HG02885 (cell line): ENCODE measurements around the gene GRAP2.

Source experiments
- ATAC-seq: cut with Tn5 transposase; IDR thresholded peaks from one replicate; pipeline ENCODE4 v1.9.1; 2021; ENCODE audit warnings: mild to moderate bottlenecking; ENCODE audit not compliant: unreplicated experiment, poor library complexity

The GRAP2 gene

DNA sequence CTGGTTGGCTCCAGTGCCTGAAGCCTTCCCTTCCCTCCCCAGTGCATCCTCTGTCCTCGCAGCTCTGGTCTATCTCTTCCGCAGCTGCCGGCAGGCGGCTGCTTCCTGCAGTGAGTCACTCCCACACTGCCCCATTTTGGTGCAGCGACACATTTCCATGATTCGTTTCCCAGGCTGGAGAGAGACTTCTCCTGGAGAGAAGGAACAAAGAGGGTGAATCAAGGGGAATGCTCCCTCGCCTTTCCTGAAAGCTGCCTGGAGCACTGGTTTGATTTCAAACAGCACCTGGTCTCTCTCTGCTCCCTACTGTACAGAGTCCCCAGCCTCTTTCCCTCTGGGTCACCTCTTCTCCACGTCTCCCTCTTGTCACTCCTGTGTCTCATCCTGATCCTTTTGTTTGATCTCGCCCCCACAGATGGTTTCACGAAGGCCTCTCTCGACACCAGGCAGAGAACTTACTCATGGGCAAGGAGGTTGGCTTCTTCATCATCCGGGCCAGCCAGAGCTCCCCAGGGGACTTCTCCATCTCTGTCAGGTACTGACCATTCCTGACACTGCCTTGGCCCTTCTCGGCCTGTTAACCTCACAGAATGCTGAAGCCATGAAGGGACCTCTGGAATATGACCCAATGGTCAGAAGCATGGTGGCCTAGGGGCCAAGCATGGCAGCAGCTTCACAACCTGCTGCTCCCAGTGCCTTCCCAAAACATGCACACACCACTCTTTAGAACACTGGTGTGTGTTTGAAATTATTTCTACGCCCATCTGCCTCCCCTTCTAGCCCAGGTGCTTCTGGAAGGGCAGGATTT lies 59.0 kb downstream of the GRAP2 start, which contains the start of gene TMA7B:
Gene TMA7B (plus strand): TSS at position 758 of the 808 bp plus-strand sequence. CDS start 3,978 bp downstream, outside the sequence.
- ATAC-seq: no peak

DNA sequence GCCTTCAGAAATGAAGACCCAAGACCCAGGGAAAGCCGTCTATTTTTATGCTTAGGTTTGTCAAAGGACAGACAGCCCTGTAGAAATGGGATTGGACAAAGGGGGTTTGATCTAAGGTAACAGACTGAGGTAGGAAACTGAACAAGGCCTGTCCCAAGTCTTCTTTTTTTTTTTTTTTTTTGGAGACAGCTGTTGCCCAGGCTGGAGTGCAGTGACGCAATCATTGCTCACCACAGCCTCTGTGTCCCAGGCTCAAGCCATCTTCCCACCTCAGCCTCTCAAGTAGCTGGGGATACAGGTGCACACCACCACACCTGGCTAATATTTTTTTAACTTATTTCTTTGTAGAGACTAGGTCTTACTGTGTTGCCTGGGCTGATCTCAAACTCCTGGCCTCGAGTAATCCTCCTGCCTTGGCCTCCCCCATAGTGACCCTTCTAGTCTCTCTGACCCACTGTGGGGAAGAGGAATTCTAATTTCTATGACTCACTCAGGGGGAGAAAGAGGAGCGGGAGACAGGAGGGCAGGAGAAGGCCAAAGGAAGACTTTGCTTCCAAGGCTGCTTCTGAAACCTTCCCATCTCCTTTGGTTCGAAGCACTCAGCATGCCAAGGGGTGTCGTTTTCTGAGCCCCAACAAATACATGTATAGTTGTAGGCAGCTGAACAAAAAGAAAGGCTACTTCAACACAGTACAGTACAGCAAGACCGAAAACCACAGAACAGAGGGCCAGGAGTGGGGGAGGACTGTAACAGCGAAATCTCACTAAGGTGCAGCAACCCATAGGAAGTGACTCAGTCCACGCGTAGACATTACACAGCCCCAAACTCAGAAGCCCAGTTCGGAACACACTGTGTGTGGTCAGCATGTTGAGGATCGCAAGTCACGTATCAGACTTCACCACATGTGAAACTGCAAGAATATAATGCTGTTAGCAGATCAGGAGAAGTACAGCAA lies 60.2 kb downstream of the GRAP2 start:
- ATAC-seq: peak; percentile 91

DNA sequence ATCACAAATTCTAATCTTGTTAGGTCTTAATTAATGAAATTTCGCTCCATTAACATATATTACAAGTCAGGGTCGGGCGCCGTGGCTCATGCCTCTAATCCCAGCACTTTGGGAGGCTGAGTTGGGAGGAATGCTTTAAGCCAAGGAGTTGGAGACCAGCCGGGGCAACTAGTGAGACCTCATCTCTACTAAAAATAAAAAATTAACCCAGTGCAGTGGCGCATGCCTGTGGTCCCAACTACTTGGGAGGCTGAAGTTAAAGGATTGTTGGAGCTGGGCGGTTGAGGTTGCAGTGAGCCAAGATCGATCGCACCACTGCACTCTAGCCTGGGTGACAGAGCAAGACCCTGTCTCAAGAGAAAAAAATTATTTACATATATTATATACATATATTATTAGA lies 61.2 kb downstream of the GRAP2 start:
- no peak for ATAC-seq

DNA sequence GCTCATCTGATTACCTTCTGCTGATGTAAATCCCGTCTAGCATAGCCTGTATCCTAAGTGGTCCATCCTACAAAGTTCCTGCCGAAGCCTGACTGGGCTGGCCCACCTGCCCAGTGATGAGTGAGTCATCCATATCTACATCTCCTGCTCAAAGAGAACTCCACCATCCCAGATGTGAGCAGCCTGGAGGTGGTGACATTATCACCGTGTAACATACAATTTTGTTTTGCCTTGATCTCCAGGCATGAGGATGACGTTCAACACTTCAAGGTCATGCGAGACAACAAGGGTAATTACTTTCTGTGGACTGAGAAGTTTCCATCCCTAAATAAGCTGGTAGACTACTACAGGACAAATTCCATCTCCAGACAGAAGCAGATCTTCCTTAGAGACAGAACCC lies 64.9 kb downstream of the GRAP2 start:
- no peak for ATAC-seq

DNA sequence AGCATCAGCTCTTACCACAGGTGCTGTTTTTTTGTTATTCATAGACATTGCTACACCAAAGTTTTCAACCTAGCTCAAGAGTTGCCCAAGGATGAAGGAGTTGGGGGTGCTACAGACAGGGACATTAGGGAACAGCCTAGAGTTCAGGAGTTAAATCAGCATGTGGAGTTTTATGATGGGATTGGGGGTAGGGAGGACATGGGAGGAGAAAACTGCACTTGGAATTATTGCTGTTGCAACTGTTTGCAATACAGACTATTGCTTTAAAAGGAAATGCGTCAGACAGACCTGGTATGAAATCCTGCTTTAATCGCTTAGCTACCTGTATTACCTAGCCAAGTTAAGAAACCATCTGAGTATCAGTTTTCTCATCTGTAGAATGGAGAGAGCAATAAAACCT lies 65.6 kb downstream of the GRAP2 start:
- no peak for ATAC-seq

DNA sequence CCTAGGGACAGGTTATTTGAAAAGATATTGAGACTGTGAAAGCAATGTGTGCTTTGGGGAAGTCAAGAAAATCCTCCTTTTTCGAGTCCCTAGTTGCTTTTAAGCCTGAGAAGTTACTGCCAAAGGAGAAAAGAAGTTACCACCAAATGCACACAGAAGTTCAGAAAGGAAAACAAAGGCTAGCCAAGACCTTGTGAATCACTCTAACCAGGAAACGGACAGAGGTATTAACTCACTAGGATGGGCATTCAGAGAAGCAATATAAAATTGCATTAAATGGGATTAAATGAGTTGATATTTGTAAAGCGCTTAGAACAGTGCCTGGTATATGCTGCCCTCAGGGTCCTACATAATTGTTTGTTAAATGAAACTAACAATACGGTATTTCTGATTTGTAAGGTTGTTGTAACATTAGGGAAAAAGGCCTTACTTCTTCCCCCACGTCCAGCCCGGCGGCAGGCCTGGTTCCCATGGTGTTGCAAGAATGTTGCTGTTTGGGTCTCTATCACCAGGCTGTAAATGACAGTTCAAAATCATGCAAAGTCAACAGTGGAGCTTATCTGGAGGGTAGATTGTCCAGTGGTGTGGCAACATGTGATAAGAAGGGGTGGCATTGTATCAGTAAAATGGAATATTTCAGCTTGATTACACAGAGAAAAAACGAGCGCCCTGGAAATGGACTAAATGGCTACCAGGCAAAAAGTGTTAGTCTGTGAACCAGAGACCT lies 66.4 kb downstream of the GRAP2 start:
- ATAC-seq: no peak

DNA sequence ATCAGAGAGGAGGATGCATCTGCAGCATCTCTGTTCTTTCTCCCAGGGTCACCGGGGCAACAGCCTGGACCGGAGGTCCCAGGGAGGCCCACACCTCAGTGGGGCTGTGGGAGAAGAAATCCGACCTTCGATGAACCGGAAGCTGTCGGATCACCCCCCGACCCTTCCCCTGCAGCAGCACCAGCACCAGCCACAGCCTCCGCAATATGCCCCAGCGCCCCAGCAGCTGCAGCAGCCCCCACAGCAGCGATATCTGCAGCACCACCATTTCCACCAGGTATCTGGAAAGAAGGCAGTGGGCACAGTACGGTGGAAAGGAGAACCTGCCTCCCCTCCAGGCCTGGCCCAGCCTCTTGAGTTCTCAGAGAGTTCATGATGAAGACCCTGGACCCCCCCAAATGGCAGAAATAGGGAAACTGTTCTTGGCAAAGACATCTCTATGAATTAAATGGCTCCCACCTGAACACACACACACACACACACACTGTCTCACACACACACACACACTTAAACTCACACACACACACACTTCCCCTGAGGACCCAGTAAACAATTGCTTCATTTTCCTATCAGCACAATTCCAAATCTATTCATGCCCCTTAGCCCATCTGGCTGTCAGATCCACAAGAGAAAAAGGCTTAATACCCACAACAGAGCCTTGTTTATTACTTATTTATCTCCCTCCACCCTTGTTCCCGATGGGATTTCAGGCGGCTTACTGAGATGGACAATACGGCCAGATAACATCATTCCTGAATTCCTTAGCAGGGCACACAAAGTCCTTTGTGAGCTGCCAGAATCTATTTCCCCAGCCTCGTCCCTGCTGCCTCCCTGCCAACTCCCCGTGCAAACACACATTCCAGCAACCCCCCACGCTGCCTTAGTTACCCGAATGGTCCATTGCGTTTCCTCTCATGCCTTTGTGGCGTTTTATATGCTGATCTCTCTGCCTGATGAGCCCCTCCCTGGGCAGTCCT lies 67.4 kb downstream of the GRAP2 start:
- ATAC-seq: no peak

DNA sequence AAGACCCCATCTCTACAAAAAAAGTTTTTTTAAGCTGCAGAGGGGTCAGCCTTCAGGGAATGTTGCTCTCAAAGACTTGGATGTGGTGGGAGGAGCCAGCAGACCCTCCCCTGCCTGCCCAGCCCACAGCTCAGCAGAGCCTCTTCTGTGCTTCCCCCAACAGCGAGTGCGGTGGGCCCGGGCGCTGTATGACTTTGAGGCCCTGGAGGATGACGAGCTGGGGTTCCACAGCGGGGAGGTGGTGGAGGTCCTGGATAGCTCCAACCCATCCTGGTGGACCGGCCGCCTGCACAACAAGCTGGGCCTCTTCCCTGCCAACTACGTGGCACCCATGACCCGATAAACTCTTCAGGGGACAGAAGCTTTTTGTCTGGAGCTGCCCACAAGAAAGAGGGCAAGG lies 69.9 kb downstream of the GRAP2 start:
- no peak for ATAC-seq

DNA sequence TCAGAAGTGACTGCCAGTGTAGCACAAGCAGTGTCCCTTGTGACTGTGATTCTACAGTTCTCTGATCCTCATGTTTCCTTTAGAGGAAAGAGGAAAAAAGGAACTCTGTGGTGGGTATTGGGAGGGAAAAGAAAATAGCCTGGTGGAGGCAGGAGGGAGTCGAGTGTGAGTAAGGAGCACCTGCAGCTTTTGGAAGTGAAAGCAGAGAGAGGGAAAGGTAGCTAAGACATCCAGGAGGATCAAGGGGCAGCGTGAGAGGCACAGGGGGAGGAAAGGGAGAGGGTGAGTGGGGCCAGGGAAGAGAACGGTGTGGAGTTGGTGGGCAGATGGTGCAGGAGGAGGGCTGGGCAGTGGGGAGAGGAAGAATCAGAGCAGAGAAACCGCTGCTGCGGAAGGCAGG lies 71.8 kb downstream of the GRAP2 start:
- no peak for ATAC-seq

DNA sequence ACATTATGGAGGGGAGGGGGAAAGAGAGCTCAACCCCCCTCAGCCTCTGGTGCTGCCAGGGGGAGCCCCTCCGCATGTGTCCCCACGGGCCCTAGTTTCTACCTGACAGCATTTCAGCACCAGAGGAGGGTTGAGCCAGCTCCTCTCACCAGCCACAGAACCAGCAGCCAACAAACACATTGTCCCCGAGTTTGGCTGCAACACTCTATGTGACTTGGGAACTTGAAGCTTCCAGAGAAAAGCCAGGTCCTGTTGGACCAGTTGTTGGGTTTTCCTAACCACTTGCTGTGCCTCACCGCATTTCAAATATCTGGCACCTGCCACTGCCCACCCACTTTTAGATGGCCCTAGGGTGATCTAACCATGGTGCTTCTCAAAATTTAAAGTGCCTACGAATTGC lies 72.8 kb downstream of the GRAP2 start:
- ATAC-seq: no peak

DNA sequence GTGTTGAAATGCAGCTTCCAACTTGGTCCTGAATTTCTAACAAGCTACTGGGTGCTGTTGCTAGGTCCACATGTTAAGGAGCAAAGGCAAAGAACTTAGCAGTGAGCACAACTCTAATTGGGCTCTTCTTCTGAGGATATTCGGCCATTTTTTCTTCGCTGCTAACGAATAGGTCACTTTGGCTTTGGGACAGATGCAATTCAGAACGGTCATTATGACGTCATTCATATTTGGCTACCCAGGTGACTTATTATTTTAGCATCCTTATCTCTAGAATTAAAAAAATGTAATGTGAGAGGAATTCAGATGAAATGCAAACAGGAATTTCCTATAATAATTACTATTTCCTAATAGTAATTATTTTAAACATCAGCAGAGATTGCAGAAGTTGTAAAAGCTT lies 73.2 kb downstream of the GRAP2 start:
- no peak for ATAC-seq

DNA sequence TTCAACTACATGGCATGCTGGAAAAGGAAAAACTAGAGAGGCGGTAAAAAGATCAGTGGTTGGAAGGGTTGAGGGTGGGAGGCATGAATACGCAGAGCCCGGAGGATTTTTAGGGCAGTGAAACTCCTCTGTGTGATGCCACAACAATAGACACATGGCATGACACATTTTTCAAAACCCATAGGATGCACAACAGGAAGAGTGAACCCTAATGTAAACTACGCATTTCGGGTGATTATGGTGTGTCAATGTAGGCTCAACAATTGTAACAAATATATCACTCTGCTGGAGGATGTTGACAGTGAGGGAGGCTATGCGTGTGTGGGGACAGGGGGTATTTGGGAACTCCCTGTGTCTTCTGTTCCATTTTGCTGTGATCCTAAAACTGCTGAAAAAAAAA lies 78.2 kb downstream of the GRAP2 start:
- no peak for ATAC-seq

DNA sequence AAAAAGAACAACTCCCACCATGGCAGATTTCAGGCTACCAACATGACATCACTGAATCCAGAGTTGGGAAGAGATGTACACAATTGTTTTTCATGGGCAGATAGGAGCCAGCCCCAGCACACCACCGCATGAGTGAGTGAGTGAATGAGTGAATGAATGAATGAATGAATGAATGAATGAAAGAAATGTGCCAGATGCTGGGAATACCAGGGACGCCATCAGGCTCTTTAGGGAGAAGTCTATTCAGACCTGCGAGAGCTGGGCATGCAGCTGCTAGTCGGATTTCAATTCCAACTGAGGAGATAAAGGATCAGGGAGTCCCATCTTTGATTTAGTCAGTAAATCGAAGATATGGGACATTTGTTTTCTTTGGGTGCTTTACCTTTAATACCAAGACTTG lies 78.6 kb downstream of the GRAP2 start:
- ATAC-seq: no peak

DNA sequence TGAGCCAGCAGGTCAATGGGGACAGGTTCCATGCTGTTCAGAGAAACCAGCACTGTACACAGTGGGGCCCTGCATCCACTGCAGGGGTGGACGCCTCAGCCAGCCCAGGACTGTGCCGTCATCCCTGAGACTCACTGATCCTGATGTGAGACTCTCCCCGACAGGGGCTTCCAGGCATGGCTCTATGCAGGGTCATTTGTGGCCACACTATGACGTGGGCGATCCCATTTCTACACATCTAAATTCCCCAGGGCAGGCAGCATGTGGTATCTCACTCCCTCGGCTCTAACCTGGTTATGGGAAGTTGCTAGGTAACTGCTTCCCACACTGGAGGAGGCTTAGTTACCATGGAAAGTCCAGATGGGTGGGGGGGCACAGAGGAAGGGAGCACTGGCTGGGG lies 79.7 kb downstream of the GRAP2 start:
- no peak for ATAC-seq

DNA sequence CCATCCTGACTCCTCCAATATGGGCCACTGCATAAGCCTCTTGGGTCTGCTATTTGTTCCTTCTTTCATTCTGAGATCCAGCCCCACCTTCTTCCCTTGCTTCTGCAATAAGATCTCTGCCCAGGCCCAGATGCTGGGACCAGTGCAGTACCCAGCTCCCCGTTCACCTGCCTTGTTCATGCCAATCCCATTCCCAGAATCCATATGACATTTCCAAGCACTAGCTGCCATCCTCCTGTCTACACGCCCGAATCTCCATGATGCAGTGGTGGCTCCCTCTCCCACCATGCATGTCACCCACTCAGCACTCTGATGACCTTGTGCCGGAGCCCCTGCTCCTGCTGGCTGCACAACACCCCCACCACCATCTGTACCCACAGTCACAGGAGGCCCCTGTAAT lies 82.5 kb downstream of the GRAP2 start:
- no peak for ATAC-seq

DNA sequence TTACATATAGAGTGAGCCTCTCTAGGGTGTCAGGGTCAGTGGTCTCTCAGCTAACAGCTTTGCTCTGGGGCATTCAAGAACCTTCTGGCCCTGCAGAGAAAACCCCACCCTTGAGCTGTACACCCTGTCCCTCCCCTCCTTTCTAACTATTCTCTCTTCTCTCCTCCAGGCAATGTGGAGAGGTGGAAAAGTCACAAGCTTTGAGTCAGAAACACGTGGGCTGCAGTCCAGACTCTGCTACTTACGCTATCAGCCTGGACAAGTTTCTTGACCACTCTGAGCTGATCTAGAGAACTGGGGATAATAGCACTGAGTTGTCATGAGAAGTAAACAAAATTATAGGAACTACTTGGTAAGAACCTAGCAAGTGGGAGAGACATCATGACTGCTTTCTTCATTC lies 83.1 kb downstream of the GRAP2 start:
- no peak for ATAC-seq

DNA sequence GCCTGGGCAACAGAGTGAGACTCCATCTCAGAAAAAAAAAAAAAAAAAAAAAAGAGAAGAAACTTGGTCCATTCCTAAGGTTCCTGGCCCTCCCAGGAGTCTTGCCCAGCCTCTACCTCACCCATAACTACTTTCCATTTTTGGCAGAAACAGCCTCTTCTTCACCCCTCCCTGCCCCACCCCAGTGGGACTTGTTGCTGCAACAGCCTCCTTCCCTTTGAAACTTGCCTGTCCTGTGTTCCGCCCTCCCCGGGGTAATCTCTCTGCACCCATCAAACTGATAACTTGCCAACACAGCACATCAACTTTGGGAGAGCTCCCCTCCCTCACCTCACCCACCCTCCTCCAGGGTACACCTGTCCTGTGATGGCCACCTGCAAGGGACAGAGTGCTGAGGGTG lies 83.9 kb downstream of the GRAP2 start:
- no peak for ATAC-seq

DNA sequence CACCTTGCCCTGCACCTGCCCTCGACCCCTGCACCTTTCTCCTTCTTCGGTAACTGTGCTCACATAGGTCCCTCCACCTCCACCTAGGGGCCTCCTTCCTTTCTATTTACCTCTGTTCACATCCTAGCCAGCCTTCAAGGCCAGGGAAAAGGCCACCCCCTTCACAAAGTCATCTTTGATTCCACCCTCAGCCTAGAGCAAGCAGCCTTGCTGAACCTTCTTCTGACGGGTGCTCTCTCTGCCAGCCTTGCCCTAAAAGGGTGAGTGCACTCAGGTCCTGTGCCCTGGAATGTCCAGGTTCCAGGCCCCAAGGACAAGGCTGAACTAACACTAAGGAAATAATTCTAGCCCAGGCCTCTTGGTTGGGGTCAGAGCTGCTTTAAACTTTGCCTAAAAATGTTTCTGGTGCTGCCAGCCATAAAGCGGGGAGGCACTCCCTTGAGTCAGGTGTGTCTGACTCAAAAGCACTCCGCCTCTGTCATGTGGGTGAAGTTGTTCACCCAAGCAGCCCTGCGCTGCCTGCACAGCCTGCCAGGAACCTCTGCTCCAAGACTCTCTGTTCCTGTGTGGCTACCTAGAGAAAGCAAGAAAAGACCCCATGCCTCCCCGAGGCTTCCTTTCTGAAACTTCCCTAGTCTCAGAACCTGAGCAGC lies 84.6 kb downstream of the GRAP2 start:
- no peak for ATAC-seq
